CD4-positive, alpha-beta T cell treated with Interleukin-15 for 4 hours (primary cell): Measurements from ENCODE around the gene PLIN5.

Experiments used
- DNase-seq: peaks from one replicate; pipeline ENCODE4 v3.0.0-alpha.2; 2020; ENCODE audit warnings: low spot score

PLIN5 gene

DNA sequence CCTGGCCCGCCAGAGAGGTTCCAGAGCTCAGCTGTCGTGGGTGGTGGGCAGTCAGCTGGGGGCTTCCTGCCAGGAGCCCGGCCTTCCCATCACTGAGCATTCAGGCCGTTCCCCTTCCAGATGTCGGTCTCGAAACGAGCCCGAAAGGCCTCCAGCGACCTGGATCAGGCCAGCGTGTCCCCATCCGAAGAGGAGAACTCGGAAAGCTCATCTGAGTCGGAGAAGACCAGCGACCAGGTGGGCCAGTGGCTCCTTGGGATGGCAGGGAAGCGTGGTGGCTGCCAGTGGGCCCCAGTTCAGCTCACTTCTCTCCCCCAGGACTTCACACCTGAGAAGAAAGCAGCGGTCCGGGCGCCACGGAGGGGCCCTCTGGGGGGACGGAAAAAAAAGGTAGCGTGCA lies 43.6 kb downstream of the PLIN5 start:
- no peak for DNase-seq

DNA sequence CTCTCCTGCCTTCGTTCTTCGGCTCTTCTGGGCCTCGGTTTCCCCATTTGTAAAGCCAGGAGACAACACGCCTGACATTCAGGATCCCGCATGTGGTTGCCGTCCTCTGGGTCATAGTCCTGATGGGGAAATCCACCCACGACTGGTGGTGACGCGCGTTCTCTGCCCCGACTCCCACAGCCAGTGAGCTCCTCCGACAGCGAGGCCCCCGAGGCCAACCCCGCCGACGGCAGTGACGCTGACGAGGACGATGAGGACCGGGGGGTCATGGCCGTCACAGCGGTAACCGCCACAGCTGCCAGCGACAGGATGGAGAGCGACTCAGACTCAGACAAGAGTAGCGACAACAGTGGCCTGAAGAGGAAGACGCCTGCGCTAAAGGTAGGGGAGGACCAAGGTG lies 46.5 kb downstream of the PLIN5 start:
- DNase-seq: no peak

DNA sequence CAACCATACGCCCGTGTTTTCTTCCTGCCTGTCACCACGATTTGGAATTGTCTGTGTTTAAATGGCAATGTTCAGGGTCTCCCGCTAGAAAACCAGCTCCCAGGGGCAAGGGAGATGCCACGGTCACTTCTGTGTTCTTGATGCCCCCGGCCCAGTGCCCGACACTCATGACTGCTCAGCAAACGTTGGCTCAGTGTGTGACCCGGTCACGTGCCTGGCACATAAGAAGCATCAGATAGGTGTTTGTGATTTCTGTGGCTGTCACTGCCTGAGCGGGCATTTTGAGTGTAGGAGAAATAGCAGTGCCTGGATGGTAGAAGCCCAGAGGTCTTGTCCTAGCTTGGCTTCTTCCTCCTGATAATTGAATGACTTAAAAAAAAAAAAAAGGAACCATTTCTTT lies 47.5 kb downstream of the PLIN5 start:
- DNase-seq: no peak

DNA sequence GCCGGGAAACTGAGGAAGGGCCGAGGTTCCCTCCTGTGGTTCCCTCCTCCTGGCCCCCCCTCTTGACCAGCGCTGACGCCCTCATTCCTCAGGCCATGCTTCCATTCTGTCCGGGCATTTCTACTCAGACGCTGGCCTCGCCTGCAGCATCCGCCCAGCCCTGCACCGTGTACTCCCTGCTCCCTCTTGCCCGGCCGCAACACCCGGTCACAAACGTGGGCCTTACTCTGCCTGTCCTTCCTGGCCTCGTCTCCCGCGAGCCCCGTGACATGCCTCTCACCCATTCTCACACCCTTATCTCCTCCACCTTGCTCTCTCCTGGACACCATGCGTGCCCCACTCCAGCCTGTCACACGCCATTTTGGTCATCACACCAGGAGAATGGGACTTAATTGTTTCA lies 51.6 kb downstream of the PLIN5 start:
- no peak for DNase-seq

DNA sequence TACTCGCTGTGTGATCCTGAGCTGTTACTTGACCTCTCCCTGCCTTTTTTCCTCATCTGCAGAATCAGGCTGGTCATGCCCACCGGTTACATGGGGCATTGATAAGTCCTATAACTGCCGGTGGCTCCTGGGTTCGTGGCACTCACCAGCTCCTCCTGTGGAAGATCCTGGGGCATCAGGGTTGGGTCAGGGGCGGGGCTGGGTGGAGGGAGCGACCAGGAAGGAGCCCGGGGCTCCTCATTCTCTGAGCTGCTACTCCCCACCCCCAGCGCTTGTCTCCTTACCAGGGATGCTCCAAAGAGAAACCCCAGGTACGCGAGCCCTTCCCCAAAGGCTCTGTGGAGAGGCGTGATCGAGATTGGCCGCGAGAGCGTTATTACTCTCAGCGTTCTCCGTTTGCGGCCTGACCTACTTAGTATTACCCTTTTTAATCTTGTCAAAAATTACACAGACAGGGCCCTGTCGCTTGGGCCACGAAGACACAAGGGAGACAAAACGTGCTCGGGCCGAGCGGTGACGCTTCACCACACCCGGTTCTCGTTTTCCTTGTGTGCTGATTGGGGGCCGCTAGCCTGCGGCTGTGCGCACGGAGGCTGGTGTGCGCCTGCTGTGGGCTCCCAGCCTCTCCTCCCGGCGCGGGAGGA lies 52.2 kb downstream of the PLIN5 start:
- no peak for DNase-seq

DNA sequence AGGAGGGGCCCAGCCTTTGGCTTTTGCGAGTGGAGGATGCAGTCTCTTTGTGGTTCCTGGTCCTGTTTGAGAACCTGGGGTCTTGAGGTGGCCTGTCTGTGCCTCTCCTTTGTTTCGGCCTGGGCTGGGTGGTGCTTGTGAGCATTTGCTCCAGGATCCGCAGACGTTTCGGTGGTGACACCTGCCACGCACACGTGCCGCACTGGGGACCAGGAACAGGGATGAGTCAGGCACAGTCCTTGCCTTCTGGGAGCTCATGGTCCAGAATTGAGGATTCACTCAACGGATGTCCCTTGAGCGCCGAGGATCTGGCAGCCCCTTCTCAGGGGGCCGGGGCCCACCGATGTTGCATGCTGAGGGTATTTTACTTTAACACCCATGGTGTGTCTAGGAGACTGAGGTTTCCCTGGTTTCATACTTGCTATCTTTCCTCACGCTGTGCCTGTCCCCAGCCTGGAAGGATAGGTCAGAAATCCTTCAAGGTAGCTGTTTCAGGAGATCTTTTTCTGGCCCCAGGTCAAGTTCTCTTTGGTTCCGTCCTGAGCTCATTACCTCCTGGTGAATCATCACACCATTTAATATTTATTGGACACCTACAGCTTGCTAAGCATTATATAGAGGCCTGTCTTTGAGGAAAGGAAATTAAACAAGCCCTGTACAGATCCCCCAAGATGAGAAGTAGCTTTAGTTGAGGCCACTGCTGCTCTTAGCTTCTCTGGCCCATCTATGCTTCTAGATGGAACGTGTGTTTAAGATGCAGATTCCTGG lies 57.8 kb downstream of the PLIN5 start:
- DNase-seq: no peak

DNA sequence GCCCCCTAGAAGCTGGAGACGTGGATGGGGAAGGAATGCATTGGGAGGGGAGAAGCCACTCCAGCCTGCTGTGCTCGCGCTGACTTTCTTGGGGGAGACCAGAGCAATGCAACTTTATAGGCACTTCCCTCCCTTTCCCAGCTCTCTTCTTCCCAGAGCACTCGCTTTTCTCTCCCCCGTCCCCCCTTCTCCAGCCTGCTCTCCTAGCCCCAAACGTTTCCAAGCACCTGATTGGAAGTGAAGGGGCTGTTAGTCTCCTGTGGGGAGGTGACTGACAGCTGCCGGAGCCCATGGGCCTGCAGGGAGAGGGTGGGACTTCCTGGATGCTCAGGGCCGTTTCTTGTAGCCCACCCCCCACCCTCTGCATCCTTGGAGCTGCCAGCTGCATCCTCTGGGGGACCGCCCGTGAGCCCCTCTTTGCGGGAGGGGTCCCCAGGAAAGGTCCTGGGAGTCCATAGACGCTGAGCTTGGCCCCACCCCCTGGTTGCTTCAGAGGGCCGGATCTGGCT lies 60.5 kb downstream of the PLIN5 start:
- DNase-seq: no peak

DNA sequence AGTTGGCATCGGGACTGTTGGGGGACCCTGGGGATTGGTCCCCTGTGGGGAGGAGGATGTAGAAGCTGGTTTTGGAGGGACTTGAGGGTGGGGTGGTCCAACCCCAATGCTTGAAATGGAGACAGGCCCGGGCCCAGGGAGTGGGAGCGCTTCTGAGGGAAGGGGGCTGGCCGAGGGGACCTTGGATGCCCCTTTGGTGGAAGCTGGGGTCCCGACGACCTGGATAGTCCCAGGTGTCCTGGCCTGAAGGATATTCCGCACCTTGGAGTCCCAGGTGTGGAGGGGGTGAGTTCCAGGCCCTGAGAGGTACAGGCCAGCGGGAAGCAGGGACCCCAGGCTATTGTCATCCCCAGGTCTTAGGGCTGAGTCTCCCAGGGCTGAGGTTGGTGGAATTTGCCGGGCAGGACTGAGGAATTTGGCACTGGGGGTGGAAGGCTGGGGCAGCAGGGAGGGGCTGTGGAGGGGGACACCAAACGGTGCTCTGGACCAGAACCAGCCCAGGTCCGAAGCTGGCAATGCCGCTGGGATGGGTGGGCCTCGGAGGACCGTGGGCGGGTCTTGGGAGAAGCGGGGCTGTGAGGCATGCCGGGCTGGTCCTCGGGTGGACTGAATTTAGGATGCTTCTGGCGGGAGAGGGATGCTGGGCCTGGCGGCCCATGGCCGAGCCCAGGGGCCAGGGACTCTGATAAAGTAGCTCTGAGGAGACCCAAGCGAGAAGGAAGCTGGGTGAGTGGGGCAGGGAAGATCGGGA lies 61.1 kb downstream of the PLIN5 start:
- DNase-seq: no peak

DNA sequence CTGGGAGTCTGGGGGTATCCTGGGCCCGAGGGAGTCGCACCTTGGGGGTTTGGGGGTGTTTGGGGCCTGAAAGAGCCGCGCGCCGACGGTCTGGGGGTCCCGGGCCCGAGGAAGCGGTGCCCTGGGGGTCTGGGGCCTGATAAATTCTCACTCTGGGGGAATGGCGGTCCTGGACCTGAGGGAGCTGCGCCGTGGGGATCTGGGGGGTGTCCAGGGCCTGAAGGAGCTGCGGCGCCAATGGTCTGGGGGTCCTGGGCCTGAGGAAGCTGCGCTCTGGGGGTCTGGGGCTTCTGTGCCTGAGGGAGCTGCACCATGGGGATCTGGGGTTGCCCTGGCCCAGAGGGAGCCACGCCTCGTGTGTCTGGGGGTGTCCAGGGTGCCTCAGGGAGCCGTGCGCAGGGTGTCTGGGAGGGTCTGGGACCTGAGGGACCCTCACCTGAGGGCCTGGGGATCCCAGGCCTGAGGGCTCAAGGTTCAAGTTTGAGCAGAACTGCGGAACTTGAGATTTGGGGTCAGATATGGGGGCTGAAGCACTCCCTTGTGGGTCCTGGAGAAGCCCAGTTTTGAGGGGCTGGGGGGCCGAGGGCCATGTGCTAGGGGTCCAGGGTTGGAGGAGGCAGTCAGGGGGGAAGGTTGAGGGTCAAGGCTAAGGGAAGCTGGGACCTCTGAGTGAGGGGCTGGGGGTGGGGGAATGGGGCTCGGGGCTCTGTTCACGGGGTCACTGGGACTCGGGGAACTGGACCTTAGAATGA lies 61.8 kb downstream of the PLIN5 start:
- DNase-seq: no peak
